ENCODE measurements around the gene SHISA6.

GRCh38 chr17:11580677-11581076, 339.7 kb downstream of the SHISA6 start:
- TF ChIP-seq POLR2A (IDR thresholded peaks at IDR 0.05) (no peak), CTCF (IDR thresholded peaks at IDR 0.05) (no peak)
